HG03064 (cell line): ENCODE measurements around the gene TMPRSS9.
"Not testable (repeated sequence)": the region's sequence is repeated elsewhere in the genome, so short reads cannot be mapped to it uniquely, and the experiment has no call there.

Experiments used
- ATAC-seq: cut with Tn5 transposase; IDR thresholded peaks from one replicate; pipeline ENCODE4 v1.9.1; 2021; ENCODE audit warnings: low read depth; ENCODE audit not compliant: unreplicated experiment

TMPRSS9 gene

DNA sequence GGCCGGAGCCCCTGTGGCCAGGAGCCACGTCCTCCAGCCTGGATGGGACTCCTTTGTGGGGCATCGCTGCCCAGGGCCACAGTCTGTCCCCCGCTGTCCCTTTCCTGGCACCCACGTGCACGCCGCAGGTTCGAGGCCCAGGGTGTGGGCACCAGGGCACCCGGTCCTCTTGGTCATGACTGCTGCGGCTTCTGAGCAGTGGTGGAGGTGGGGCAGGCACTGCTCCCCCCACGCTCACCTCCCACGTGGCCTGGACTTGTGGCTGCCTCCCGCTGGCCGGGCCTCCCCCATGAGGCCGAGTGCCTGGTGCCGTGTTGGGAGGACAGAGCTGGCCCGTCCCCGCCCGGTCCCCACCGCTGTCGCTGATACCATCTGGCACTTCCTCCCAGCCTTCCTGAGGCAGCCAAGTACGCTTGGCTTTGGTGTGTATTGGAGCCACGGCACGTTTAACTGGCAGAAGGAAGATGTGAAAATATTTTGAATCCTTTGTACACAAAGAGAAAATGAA is 18.8 kb upstream of the TMPRSS9 start:
- no peak for ATAC-seq

DNA sequence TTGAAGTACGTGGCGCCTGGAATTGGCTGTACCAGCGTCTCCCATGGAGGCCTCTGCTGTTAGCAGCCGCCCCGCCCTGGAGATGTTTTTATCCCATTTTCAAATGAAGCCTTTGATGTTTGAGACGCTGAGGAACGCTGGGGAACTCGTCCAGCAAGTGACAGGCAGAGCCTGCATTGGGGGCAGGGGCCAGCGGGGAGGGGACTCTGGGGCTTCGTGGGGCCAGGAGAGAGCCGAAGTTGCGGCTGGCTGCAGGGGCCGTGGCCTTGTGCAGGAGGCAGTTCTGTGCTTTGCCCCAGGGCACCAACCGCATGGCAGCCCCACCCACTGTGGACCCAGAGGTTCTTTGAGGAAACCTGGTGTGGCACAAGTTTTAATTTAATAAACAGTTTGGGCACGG is 18.1 kb upstream of the TMPRSS9 start:
- no peak for ATAC-seq

DNA sequence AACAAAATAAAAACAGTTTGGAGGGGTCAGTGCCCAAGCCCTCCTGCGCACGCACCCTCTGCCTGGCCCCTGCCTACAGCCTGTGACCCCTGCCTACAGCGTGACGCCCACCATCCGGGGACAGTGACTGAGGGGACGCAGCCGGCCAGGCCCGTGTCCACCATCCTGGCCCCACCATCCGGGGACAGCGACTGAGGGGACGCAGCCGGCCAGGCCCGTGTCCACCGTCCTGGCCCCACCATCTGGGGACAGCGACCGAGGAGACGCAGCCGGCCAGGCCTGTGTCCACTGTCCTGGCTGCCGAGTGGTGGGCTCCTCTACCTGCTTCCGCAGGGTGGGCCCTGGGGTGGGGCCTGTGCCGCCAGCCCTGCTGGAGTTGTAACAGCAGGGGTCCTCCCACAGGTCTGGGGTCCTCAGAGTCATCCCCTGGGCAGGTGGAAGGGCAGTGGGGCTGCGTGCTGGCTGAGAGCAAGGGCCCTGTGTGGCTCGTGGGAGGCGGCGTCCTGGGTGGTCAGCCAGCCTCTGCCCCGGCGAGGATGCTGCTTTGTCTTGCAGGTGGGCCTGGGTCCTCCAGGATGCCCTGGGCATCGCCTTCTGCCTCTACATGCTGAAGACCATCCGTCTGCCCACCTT is 17.3 kb upstream of the TMPRSS9 start:
- ATAC-seq: no peak

DNA sequence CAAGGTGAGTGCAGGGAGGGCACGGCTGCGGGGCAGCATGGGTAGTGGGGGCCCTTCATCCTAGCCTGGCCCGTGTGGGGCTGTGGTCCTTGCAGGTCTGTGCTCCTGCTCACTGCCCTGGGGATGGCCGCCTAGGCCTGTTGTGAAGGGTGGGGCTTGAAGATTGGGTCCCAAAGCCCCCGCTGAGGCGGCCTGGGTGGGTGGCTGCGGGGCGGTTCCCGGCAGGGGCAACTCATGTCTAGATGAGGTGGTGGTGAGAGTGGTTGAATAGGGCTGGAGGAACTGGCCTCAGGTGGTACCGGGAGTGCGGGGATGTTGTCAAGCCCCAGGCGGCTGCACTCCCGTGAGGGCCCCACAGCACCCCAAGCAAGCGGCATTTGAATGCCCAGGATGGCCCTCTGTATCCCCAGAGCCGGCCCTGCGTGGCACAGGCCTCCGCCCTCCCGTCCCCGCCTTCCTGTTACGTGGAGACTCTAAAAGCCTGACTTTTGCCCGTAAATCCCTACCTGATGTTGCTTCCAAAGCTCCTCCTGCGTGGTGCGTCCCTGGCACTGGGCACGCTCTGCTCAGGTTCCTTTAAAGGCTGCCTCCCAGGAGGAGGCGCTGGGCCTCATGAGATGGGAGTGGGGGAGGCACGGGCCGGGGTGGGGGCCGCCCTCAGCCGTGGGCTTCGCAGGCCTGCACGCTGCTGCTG is 16.6 kb upstream of the TMPRSS9 start:
- ATAC-seq: no peak

DNA sequence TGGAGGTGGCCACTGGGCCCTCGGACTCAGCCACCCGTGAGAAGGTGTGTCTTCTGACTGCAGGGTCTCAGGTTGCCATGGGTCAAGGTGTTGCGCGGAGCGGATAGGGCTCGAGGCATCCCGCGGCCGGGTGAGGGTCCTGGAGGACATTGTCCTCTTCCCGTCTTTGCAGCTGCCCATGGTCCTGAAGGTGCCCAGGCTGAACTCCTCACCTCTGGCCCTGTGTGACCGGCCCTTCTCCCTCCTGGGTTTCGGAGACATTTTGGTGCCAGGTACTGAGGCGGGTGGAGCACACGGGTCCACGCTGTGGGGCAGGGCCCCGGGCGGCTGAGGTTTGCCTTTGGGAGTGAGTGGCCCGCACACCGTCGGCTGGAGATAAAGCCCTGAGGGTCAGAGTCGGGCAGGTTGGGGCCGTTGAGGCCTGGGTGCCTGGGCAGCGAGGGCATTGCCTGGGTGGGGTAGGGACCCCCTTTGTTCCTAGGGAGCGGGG is 15.6 kb upstream of the TMPRSS9 start:
- ATAC-seq: no peak

DNA sequence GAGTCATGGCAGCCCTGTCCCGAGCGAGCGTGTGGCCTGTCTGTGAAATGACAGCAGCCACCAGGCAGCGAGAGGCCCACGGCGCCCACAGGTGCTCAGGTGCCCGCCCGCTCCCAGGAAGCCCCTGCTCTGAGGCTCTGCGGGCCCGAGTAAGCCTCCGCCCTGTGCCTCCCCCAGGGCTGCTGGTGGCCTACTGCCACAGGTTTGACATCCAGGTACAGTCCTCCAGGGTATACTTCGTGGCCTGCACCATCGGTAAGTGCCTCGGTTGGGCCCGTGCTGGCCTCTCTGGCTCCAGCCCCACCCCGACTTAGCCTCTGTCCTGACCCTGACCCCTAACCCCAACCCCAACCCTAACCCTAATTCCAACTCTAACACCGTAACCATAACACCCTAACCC is 15.0 kb upstream of the TMPRSS9 start:
- ATAC-seq: no peak

DNA sequence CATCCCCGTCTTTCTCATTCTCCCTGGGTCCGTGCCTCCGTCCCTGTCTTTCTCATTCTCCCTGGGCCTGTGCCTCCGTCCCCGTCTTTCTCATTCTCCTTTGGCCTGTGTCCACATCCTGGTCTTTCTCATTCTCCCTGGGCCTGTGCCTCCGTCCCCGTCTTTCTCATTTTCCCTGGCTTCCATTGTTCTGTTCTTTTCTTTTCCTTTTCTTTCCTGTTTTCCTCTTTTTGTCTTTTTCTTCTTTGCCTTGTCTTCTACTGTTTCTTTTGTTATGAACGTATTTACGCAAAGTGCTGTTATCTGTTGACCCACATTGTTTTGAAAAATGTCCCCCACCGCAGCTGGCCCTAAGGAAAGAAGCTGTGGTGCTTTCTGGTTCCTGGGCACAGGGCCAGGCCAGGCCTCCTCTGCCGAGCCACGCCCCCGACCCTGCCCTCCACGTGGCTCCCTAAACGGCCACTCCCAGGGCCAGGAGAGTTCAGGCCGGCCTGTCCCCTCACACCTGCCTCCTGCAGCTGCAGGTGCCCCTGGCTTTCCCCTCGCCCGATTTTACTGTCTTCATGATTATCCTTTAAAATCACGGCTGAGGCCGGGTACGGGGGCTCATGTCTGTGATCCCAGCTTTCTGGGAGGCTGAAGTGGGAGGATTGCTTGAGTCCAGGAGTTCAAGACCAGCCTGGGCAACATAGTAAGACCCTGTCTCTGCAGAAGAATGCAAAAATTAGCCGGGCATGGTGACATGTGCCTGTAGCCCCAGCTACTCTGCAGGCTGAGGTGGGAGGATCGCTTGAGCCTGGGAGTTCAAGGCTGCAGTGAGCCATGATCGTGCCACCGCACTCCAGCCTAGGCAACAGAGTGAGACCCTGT is 14.0 kb upstream of the TMPRSS9 start:
- no peak for ATAC-seq

DNA sequence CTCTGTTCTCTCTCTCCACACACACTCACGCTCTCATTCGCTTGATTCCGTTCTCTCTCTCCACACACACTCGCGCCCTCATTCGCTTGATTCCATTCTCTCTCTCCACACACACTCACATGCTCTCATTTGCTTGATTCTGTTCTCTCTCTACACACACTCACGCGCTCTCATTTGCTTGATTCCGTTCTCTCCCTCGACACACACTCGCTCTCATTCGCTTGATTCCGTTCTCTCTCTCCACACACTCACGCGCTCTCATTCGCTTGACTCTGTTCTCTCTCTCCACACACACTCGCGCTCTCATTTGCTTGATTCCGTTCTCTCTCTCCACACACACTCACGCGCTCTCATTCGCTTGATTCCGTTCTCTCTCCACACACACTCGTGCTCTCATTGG is 10.2 kb upstream of the TMPRSS9 start:
- ATAC-seq: not testable (repeated sequence)

DNA sequence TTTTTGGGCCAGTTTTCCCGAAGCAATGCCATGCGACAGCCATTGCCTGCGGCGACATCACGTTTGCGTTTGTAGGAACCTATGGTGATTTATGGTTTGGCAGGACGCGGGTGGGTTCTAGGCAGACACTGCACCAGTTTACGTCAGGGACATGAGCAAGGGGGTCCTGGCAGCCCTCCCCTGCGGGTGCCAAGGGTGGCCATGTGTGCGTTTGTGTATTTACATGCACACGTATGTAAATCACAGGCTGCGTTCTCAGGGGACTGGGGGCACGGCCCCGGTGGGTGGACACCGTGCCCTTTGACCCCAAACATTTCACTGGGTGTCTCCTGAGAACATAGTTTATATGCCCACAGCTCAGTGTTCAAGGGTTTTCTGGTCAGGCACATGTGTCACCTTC is 9.4 kb upstream of the TMPRSS9 start:
- no peak for ATAC-seq

DNA sequence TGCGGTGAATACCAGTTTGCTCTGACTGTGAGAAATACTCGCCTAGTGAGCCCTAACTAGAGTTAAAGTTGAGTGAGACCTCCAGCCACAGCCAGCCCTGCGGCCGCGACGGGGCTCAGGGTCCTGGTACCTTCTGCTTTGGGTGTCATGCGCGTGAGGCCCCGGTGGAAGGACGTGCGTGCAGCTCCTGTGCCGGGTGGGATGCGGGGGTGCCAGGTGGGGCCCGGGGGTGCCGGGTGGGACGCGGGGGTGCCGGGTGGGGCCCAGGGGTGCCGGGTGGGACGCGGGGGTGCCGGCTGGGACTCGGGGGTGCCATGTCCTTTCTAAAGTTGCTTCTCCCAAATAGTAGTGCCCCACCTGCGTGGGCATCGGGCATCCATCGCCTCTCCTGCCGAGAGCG is 8.5 kb upstream of the TMPRSS9 start:
- ATAC-seq: no peak

DNA sequence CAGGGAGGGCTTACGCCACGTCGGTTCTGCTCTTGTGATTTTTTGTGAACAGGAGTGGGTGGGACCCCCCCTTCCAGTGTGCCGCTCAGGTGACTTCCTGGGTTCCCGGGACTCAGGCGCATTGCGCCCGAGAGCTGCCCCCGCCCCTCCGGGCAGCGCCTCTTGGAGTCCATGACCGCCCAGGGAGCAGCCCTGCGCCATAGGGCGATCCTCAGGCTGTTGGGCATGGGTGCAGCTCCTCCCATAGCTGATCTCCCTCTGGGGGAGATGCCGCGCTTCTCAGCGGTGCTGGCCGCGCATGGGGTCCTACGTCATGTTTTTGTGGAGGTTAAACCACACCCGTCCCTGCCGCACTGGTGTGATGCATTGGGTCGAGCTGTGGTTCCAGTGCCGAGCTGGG is 7.9 kb upstream of the TMPRSS9 start:
- ATAC-seq: no peak

DNA sequence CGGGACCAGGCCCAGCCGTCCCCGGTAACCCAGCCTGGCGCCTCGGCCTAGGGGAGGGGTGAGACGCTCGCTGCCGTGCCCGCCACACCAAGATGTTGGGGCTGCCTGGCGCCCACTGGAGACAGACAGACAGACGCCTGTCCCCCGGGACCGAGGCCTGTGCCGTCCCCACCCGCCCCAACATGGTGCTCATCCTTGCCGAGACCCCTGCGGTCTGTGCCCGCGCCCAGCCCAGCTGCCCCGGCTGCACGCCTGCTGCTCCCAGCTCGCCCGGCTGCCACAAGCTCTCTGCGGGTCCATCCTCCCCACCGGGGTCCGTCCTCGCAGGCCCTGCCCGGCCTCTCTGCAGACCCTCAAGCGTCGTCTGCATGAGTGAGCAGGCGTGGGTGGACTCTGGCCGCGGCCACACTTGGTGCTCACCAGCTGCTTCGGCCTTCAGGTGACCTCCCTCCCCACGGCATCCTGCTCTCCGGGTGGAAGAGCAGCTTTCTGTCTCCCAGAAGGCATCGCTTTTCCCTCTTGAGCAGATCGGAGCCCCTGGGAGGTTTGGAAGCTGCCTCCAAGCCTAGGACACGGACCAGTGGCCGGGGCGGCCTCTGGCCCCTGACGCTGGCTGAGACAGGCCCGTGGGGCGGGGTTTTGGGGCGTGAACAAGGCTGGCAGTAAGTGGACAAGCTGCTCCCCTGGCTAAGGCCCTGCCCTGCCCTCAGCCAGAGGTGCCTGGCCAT is 6.7 kb upstream of the TMPRSS9 start:
- no peak for ATAC-seq

DNA sequence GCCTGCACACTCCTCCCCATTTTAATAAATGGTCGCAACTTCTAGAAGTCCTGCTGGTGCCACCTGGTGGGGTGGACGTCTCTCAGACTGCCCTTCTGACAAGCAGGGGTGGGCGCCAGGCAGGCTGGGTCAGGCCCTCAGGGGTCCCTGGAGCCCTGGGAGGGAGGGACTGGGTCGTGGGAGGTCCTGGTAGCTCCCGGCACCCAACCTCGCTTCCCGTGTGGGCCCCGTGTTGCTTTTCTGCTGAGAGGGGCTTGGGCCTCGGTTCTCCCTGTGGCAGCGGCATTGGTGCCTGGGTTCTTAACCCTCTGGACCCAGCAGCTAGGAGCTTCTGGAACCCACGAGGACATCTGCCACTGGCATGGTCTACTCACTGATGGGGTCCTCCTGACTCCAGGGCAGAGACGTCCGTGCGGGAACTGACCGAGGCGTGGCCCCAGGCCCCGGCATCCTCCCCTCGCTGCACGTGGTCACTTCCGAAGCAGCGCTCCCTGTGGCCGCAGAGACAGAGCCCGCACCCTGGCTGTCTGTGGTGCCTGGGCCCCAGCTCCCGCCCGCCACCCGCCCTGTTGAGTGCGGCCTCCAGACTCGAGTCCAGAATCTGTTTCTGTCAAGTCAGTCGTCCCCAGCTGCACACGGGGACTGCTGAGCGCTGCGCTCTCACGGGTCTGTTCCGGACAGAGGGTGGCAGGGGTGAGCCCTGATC is 6.0 kb upstream of the TMPRSS9 start:
- no peak for ATAC-seq

DNA sequence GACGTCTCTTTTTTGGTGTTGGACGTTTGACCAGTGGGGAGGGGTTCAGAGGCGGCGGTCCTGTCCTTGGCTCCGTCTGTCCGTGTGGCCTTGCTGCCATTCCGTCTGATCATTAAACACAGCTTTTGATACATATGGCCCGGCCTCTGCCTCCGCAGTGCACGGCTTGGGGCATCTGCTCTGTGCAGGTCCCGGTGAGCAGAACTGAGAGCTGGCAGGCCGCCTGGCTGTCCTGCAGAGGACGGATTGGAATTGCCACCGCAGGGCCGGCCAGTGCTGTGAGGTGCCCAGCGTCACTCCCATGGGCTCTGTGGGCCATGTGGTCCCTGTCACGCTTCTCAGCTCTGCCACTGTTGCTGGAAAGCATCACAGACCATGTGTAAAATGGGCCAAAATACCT is 5.4 kb upstream of the TMPRSS9 start:
- no peak for ATAC-seq

DNA sequence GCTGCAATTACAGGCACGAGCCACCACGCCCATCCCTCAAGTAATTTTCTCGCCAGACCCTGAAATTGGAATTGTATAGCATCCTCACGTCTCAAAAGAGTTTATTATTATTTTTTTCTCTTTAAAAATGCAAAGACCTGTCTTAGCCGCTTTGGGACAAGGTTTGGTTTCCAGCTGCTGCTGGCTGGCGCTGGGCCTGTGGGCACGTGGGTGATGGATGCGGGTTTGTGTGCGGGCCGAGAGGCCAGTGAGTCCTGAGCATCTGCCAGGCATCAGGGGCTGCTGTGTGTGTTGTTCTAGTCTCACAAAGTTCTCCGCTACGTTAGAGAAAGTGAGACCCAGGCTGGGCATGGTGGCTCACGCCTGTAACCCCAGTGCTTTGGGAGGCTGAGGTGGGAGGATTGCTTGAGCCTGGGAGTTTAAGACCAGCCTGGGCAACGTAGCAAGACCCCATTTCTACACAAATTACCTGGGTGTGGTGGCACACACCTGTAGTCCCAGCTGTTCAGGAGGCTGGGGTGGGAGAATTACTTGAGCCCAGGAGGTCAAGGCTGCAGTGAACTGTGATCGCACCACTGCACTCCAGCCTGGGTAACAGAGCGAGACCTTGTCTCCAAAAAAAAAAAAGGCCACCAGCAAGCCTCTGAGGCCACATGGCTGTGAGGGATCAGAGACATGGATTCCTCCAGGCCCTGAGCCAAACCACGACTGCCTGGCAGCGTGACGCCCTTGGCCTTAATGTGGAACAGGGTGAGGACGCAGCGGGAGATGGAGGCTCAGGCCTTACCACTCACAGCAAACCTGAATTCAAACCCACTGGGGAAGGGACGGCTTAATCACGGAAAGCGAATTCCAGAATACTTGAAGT is 4.7 kb upstream of the TMPRSS9 start:
- no peak for ATAC-seq

DNA sequence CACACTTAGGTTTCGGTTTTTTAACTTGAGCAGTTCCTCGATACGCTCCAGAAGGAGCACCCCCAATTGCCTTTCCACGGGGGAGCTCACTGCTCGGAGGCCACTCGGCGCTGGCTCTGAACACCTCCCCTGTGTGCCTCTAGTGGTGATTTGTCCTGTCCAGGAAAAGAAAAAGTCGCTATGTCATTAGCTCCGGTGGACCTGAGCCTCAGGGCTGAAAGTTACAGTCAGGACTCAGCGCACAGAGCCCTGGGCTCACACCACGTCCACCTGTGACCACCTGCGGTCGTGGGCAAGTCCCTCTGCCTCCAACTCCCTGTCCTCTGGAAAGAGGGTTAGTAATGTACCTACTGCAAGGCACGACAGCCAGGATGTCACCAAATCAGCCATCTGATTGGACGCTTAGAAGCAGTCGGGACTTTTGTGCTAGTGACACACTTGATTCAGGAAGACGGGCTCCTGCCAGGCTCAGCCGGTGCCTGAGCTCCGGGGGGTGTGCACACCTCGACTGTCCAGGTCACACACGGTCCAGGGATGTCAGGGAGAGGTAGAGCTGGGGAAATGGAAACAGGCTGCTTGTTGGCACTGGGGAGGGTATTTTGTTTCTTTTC is 3.9 kb upstream of the TMPRSS9 start:
- ATAC-seq: no peak

DNA sequence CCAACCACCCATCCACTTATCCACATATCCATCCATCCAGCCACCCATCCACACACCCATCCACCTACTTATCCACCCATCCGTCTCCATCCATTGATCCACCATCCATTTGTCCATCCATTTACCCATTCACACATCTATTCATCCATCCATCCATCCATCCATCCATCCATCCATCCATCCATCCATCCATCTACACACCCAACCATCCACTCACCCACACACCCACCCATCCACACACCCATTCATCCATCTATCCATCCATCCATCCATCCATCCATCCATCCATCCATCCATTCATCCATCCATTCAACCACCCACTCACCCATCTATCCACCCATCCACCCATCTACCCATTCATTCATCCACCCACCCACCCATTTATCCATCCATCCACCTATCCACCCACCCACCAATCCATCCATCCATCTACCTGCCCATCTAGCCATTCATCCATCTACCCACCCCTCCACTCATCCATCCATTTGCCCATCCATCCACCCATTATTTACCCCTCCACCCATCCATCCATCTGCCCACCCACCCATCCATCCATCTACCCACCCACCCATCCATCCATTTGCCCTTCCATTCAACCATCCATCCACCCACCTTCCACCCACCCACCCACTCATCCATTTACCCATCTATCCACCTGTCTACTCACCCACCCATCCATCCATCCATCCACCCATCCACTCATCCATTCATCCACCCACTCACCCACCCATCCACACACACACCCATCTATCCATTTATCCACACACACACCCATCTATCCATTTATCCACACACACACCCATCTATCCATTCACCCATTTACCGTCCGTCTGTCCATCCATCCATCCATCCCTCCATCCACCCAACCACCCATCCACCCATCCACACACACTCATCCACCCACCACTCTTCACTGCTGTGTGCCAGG is 2.5 kb upstream of the TMPRSS9 start:
- no peak for ATAC-seq
